ENCODE data around the gene MFN1. TPM values are rescaled to one million over a fixed set of nuclear protein-coding genes. Genes with fewer than 3 reads are reported as not detected.

MFN1 gene
- total RNA-seq, 2 donors from 2014 or later, result 50.5 to 53.3 TPM

- H3K27me3 ChIP-seq, result no peaks in the 10 kb centered on the region
- TF ChIP-seq, protein P1, sequence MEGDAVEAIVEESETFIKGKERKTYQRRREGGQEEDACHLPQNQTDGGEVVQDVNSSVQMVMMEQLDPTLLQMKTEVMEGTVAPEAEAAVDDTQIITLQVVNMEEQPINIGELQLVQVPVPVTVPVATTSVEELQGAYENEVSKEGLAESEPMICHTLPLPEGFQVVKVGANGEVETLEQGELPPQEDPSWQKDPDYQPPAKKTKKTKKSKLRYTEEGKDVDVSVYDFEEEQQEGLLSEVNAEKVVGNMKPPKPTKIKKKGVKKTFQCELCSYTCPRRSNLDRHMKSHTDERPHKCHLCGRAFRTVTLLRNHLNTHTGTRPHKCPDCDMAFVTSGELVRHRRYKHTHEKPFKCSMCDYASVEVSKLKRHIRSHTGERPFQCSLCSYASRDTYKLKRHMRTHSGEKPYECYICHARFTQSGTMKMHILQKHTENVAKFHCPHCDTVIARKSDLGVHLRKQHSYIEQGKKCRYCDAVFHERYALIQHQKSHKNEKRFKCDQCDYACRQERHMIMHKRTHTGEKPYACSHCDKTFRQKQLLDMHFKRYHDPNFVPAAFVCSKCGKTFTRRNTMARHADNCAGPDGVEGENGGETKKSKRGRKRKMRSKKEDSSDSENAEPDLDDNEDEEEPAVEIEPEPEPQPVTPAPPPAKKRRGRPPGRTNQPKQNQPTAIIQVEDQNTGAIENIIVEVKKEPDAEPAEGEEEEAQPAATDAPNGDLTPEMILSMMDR (IDR thresholded peaks at IDR 0.05), result no peak
- no peak overlapping the region for H3K27ac ChIP-seq
- DNase-seq, result no peak
- no peaks in the 10 kb centered on the region for H3K36me3 ChIP-seq
- H3K9ac ChIP-seq (ENCODE audit: low read depth in 2 of 2, low read length in 2 of 2), result no peak overlapping the region
- no peaks in the 10 kb centered on the region for H3K9me3 ChIP-seq
- H3K4me3 ChIP-seq, result no peak overlapping the region
- H3K4me1 ChIP-seq, result no peaks in the 10 kb centered on the region
- intact Hi-C loops (cut with DNase I), result no loop called here
Measured at GRCh38 chr3:179355996-179356395, 8.5 kb downstream of the MFN1 start.

GRCh38 chr3:179363332-179363731 lies 15.8 kb downstream of the MFN1 start:
- intact Hi-C loops (cut with DNase I), result loop anchor here (10.0 kb wide), 1 partner anchor 231 kb away; no protein-coding TSS in a partner anchor
- TF ChIP-seq, protein P1 (IDR thresholded peaks at IDR 0.05), result no peak
- H3K4me1 ChIP-seq, result no peaks in the 10 kb centered on the region
- H3K9me3 ChIP-seq, result no peaks in the 10 kb centered on the region
- H3K9ac ChIP-seq (ENCODE audit: low read depth in 2 of 2, low read length in 2 of 2), result no peak overlapping the region
- H3K36me3 ChIP-seq, result peaks cover 12% of the 10 kb centered on the region
- no peak overlapping the region for H3K4me3 ChIP-seq
- DNase-seq, result no peak
- no peak overlapping the region for H3K27ac ChIP-seq
- no peaks in the 10 kb centered on the region for H3K27me3 ChIP-seq

DNA sequence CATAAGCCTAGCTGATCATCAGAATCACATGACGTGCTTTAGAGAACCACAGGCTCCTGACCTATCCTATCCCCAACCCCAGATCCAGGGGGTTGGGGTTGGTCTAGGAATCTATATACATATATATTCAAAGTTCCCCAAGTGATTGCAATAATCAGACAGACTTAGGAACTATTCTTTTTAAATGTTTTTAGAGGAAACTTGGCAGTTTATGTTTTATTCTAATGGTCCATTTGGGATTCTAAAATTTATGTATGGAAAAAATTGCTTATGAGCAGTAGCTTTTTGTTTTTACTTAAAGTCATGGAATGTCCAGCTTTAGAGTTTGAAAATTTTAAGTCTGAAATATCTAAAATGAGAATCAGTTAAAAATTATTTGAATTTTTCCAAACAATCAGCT lies 22.1 kb downstream of the MFN1 start:
- H3K36me3 ChIP-seq, result peaks cover 4% of the 10 kb centered on the region
- no peak for DNase-seq

GRCh38 chr3:179373938-179374337 lies 26.4 kb downstream of the MFN1 start:
- TF ChIP-seq, protein P1 (IDR thresholded peaks at IDR 0.05), result no peak
- no peak for DNase-seq
- H3K27ac ChIP-seq, result no peak overlapping the region
- H3K9ac ChIP-seq (ENCODE audit: low read depth in 2 of 2, low read length in 2 of 2), result no peak overlapping the region
- H3K9me3 ChIP-seq, result no peaks in the 10 kb centered on the region
- intact Hi-C loops (cut with DNase I), result no loop called here
- no peaks in the 10 kb centered on the region for H3K27me3 ChIP-seq
- H3K4me1 ChIP-seq, result no peaks in the 10 kb centered on the region
- H3K4me3 ChIP-seq, result no peak overlapping the region
- no peaks in the 10 kb centered on the region for H3K36me3 ChIP-seq

More for the DNA sequence above, 22.1 kb downstream of the MFN1 start:
- intact Hi-C loops (cut with DNase I), result loop anchor here (10.0 kb wide), 1 partner anchor 225 kb away; no protein-coding TSS in a partner anchor
- TF ChIP-seq, protein P1 (IDR thresholded peaks at IDR 0.05), result no peak
- H3K9ac ChIP-seq (ENCODE audit: low read depth in 2 of 2, low read length in 2 of 2), result no peak overlapping the region
- no peaks in the 10 kb centered on the region for H3K4me1 ChIP-seq
- no peaks in the 10 kb centered on the region for H3K27me3 ChIP-seq
- no peak overlapping the region for H3K27ac ChIP-seq
- no peaks in the 10 kb centered on the region for H3K9me3 ChIP-seq
- H3K4me3 ChIP-seq, result no peak overlapping the region

DNA sequence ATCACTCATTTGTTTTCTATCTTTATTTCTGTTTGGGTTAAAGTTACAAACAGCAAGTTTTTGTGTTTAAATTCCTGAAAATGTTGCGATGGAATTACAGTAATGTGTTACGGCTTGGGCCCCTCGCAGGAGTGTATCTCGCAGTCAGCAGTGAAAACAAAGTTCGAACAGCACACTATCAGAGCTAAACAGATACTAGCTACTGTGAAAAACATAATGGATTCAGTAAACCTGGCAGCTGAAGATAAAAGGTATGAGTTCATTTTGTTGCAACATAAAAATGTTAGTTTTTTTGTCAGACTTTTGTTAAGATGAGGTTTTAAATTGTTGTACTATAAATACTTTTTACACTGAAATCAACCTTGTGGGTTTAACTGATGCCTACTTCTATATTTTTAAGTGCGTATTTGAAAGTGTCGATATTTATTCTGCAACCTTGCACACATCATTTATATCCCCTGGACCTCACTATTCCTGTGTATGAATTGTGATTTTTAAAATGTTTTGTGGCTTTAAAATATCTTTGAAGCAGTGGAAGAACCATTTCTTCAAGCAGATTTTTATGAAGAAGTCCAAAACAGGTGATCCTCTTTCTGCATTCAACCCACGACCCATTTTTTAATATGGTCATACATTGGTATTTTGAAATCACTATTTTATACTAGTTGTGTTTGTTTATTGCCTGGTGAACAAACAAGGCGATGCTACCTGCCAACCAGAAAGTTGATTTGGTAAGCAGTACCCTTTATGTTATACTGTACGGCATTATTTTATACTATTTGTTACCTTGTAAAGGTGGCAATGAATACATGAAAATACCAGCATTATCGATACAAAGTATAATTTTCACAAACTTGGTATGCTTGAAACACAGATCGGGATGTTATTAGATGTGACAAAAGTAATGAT lies 27.8 kb downstream of the MFN1 start:
- intact Hi-C loops (cut with DNase I), result no loop called here
- no peak overlapping the region for H3K9ac ChIP-seq (ENCODE audit: low read depth in 2 of 2, low read length in 2 of 2)
- no peak overlapping the region for H3K4me3 ChIP-seq
- no peak for DNase-seq
- TF ChIP-seq, protein P1 (IDR thresholded peaks at IDR 0.05), result no peak
- H3K27ac ChIP-seq, result no peak overlapping the region
- H3K4me1 ChIP-seq, result no peaks in the 10 kb centered on the region
- H3K36me3 ChIP-seq, result no peaks in the 10 kb centered on the region
- no peaks in the 10 kb centered on the region for H3K9me3 ChIP-seq
- H3K27me3 ChIP-seq, result no peaks in the 10 kb centered on the region
